ENCODE results near the gene NKD1.

GRCh38 chr16:50550035-50550434 lies 1.8 kb downstream of the NKD1 start:
- TF ChIP-seq EZH2 (IDR thresholded peaks at IDR 0.05; ENCODE audit: low read depth) (no peak), CTCF (conservative IDR thresholded peaks at IDR 0.05) (no peak)
